NCI-H446 treated with DMSO at 0.1 percent for 48 hours (cell line): ENCODE data around the gene AMOTL2.
A peak's percentile ranks its signal among the peaks of the same experiment; 100 is the strongest.

ENCODE experiments used
- DNase-seq: peaks from one replicate; lab custom pipeline; 2025; lab: John Stamatoyannopoulos, UW

AMOTL2 gene

DNA sequence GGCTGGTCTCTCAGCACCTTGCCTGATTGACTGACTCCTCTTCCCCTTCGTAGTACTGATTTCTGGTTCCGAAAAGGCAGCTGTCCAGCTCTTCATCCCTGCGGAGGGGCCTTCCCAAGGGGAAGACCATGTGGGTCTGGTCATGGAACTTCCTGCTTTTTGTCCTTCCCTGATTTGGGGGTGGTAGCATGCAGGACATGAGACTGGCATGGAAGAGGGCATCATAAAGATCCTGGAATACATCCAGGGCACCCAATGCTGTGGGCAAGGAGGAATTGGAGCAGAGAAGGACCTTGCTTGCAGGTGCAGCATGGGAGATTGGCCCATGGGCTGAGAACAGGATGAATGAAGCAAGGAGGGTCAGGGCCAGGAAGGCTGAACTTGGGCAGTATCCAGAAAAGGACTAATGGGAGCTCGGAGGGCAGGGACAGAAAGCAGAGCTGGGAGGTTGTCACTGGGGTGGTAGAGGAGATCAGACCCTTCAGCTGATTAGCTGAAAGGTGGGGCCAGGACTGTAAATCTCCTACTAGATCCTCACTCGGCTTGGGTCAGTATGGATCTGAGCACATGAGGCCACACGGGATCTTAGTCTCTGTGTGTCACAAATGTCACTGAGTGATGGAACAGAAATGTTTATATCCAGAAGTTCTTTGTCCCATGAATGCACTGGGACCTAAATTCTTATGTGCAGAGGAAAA lies 59.5 kb downstream of the AMOTL2 start:
- DNase-seq: no peak

DNA sequence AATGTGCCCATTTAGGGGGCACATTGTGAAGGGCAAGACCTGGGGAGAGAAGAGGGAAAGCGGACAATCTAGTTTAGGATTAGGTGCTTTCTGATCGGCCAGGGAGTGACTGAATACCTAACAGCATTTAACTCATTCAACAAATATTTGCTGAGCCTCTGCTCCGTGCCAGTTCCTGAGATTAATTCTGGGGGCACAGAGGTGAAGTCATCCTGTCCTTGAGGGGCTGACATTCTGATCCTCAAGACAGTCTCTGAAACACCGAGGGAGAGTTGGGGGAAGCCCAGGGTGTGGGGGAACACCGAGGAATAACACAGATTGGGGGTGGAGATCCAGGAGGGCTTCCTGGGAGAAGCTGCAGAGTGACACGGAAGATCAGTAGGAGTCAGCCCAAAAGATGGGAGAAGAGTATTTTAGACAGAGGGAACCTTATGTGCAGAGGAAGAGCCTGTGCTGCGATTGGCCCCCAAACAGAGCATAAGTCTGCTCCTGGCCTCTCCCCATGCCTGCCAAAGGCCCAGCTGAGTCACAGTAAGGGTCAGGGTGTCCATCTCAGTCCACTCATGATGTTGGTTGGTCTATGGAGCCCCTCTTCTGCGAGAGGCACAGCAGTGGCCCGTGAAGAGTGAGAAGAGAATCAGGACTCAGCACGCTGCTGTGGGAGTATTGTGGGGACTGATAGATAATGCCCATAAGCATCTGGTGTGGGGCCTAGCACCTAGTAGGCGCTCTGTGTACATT lies 60.2 kb downstream of the AMOTL2 start:
- DNase-seq: no peak

GRCh38 chr3:134312873-134313846 lies 61.1 kb downstream of the AMOTL2 start:
- DNase-seq: no peak

DNA sequence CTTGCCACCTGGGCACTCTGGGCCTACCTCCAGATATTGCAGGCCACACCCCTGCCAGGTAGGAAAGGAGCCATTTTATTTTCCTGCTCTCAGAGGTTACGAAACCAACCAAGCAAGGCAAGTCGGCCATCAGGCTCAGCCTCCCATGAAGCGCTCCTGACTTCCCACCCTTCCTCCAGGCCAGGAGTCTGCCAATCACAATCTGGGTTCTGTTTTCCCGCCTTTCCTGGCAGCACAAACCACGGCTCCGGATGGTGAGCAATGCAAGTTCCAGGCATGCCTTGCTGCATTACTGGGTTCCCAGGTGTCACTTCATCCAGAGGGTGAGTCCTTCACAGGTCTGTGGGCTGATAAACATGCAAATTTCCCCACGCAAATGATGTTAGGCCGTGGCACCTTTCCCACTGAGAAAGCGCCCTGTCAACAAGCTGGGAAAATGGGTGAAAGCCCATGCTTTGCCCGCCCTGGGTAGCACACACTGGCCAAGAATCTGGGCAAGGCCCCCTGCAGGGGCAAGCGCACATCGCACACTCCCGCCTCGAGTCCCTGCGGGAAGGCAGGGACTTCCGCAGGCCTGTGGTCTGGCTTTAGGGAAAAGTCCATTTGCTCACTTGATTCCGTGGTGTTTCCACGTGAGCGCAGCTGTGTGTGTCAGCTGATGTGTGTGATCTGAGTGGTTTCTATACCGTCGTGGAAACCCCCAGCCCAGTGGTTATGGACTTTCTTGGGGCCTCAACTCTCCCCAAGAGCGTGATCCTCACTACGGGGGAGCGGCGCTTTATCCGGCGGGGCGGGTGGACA lies 62.0 kb downstream of the AMOTL2 start:
- DNase-seq: no peak

- no peak for DNase-seq
These were observed 62.6 kb downstream of the AMOTL2 start for GRCh38 chr3:134311693-134312071.

- no peak for DNase-seq
These were observed 63.0 kb downstream of the AMOTL2 start for GRCh38 chr3:134311265-134311664.

GRCh38 chr3:134309987-134310700 lies 64.1 kb downstream of the AMOTL2 start:
- DNase-seq: no peak

DNA sequence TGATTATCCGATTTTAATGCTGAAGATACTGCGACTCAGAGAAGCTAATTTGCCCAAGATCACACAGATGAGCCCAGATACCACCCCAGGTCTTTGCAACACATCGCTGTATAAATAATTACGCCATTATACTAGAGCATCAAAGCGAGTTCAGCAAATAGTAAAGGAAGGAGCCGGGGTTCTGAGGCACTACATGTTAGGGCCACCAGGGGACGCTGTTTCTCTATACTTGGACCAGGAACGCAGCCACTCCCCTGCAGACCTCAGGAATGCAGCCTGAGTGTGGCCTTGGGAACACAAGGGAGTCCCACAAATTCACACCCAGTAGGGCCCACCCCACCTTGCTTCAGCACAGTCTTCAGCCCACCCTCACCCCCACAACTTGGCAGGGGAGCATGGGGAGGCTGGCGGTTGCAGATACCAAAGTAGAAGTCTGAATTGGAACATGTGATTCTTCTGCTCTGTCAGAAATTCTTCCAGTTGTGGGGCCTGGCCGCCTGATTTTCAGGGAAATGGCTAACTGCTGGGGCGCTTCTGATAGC lies 65.8 kb downstream of the AMOTL2 start:
- DNase-seq: peak; percentile 45

- no peak for DNase-seq
These were observed 66.8 kb downstream of the AMOTL2 start for GRCh38 chr3:134307425-134307824.

DNA sequence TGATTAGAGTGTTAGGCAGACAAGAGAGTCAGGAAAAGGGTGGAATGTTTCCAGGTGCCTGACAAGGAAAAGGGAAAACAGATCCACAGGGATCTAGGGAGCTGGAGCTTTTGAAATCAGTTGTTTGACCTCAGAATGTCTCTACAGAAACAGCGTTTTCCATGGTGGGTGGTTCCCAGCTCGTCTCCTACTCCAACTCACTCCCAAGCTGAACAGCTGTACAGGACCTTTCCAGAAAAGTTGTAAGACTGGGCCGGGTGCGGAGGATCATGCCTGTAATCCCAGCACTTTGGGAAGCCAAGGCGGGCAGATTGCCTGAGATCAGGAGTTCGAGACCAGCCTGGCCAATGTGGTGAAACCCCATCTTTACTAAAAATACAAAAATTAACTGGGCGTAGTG lies 67.9 kb downstream of the AMOTL2 start:
- DNase-seq: no peak
